ENCODE measurements around the gene PAXX. TPM values are rescaled to one million over a fixed set of nuclear protein-coding genes. Genes with fewer than 3 reads are reported as not detected.

PAXX gene
- polyA plus RNA-seq, 1 donor (not counting 4 experiments of a cell fraction or from before 2014, with no cell fraction given), result 11.2 TPM

DNA sequence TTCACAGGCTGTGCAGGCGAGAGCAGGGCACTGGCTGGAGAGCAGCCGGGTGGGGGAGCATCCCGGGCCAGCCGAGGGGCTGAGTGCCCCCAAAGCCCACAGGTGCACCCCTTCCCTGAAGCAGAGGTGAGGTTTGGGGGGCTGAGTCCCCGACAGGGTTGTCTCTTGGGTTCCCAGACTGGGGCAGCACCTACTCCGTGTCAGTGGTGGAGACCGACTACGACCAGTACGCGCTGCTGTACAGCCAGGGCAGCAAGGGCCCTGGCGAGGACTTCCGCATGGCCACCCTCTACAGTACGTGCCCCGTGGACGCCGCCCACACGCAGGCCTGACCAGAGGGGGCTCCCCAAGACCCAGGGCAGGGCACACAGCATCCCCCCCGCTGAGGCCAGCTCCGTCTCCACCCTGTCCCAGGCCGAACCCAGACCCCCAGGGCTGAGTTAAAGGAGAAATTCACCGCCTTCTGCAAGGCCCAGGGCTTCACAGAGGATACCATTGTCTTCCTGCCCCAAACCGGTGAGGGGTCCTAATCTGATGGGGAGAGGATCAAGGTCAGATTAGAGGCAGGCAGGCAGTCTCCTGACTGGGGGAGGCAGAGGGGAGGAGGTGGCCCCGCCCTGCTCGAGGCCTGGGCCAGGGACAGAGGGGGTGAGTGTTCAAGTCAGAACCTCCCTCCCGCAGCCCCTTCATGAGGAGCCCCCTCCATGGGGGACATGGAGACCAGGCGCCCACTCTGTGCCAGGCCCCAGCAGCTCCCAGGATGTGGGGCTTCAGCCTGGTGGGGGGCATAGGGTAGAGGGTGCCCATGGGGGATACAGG, 12.2 kb upstream of the PAXX start:
- Histone ChIP-seq H3K27me3 (ENCODE audit: control insufficient read depth, extremely low read depth, insufficient read depth, low read length) (peaks cover 16% of the 10 kb centered on the region), H3K36me3 (ENCODE audit: control insufficient read depth in 2 of 2, extremely low read depth in 1 of 2, insufficient read depth in 2 of 2, low read length in 2 of 2) (no peaks in the 10 kb centered on the region), H3K4me1 (ENCODE audit: control insufficient read depth, extremely low read depth, insufficient read depth, low read length) (peaks cover 6% of the 10 kb centered on the region), H3K4me3 (ENCODE audit: control insufficient read depth in 2 of 3, extremely low read depth in 1 of 3, insufficient read depth in 2 of 3, low read depth in 1 of 3, low read length in 3 of 3) (no peak overlapping the region), H4K20me1 (ENCODE audit: control insufficient read depth, extremely low read depth, insufficient read depth, low read length) (no peaks in the 10 kb centered on the region), H3K9ac (ENCODE audit: control insufficient read depth, extremely low read depth, insufficient read depth, low read length) (no peak overlapping the region), H3K27ac (ENCODE audit: control insufficient read depth, insufficient read depth, low read length) (no peak overlapping the region), H3K9me1 (ENCODE audit: control insufficient read depth, extremely low read depth, insufficient read depth, low read length) (no peaks in the 10 kb centered on the region), H3K4me2 (ENCODE audit: control insufficient read depth, extremely low read depth, insufficient read depth, low read depth, low read length) (no peak overlapping the region), H3K79me2 (ENCODE audit: control insufficient read depth, insufficient read depth, low read length) (no peaks in the 10 kb centered on the region), H3K9me3 (ENCODE audit: control insufficient read depth, low read depth, low read length) (no peaks in the 10 kb centered on the region), H2AFZ (ENCODE audit: control insufficient read depth, low read length) (no peak overlapping the region)
- no peak for FAIRE-seq
- TF ChIP-seq EZH2 (IDR thresholded peaks at IDR 0.05; ENCODE audit: low read length), result no peak
- DNase-seq (ENCODE audit: low read depth, low spot score), result no peak
- dilution Hi-C loops (cut with MboI; ENCODE audit: extremely low pct_ligation_motif_present, low sequenced_read_pairs), result no loop called here

DNA sequence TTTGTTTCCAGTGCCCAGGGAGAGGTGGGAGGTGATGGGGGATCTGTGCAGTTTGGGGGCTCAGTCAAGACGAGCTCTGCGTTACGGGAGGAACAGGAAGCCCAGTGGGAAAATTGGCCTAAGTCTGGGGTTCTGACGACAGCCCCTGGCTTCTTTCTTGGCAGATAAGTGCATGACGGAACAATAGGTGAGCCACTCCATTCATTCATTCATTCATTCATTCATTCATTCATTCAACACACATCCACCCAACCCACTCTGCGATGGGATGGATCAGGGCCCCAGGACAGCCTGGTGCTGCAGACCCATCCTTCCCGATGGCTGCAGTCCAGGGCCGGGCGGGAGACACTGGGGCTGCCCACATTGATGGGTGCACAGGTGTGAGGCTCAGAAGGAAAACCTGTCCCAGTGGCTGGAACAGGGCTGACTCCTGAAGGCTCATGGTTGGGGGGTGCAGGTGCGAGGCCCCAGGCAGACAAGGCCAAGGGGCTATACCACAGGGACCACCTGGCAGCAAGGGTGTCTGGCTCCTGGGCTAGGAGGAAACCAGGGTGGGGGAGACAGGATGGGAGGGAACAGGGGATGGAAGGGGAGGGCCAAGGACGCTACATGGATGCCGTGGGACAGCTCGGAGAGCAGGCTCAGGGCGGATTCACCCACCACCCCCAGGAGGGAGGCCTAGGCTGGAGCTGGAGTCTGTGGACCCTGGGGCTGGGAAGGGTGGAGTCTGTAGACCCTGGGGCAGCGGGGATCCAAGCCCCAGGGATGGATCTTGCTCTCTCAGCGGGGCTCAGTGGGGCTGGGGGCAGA, 11.3 kb upstream of the PAXX start:
- Histone ChIP-seq H3K4me3 (ENCODE audit: control insufficient read depth in 2 of 3, extremely low read depth in 1 of 3, insufficient read depth in 2 of 3, low read depth in 1 of 3, low read length in 3 of 3) (no peak overlapping the region), H3K79me2 (ENCODE audit: control insufficient read depth, insufficient read depth, low read length) (no peaks in the 10 kb centered on the region), H3K9ac (ENCODE audit: control insufficient read depth, extremely low read depth, insufficient read depth, low read length) (no peak overlapping the region), H3K27ac (ENCODE audit: control insufficient read depth, insufficient read depth, low read length) (no peak overlapping the region), H3K36me3 (ENCODE audit: control insufficient read depth in 2 of 2, extremely low read depth in 1 of 2, insufficient read depth in 2 of 2, low read length in 2 of 2) (no peaks in the 10 kb centered on the region), H3K4me2 (ENCODE audit: control insufficient read depth, extremely low read depth, insufficient read depth, low read depth, low read length) (no peak overlapping the region), H3K9me1 (ENCODE audit: control insufficient read depth, extremely low read depth, insufficient read depth, low read length) (no peaks in the 10 kb centered on the region), H3K27me3 (ENCODE audit: control insufficient read depth, extremely low read depth, insufficient read depth, low read length) (peaks cover 23% of the 10 kb centered on the region), H2AFZ (ENCODE audit: control insufficient read depth, low read length) (no peak overlapping the region), H3K4me1 (ENCODE audit: control insufficient read depth, extremely low read depth, insufficient read depth, low read length) (no peaks in the 10 kb centered on the region), H3K9me3 (ENCODE audit: control insufficient read depth, low read depth, low read length) (no peaks in the 10 kb centered on the region), H4K20me1 (ENCODE audit: control insufficient read depth, extremely low read depth, insufficient read depth, low read length) (no peaks in the 10 kb centered on the region)
- DNase-seq (ENCODE audit: low read depth, low spot score) (no peak), FAIRE-seq (no peak)
- TF ChIP-seq EZH2 (IDR thresholded peaks at IDR 0.05; ENCODE audit: low read length), result no peak
- TF ChIP-seq, protein P1, sequence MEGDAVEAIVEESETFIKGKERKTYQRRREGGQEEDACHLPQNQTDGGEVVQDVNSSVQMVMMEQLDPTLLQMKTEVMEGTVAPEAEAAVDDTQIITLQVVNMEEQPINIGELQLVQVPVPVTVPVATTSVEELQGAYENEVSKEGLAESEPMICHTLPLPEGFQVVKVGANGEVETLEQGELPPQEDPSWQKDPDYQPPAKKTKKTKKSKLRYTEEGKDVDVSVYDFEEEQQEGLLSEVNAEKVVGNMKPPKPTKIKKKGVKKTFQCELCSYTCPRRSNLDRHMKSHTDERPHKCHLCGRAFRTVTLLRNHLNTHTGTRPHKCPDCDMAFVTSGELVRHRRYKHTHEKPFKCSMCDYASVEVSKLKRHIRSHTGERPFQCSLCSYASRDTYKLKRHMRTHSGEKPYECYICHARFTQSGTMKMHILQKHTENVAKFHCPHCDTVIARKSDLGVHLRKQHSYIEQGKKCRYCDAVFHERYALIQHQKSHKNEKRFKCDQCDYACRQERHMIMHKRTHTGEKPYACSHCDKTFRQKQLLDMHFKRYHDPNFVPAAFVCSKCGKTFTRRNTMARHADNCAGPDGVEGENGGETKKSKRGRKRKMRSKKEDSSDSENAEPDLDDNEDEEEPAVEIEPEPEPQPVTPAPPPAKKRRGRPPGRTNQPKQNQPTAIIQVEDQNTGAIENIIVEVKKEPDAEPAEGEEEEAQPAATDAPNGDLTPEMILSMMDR (optimal IDR thresholded peaks at IDR 0.05 in 1 of 3, IDR thresholded peaks at IDR 0.05 in 1 of 3, conservative IDR thresholded peaks at IDR 0.05 in 1 of 3; ENCODE audit: extremely low read depth in 1 of 3, insufficient read depth in 2 of 3, low read length in 3 of 3), result no peak
- dilution Hi-C loops (cut with MboI; ENCODE audit: extremely low pct_ligation_motif_present, low sequenced_read_pairs), result no loop called here
